NCI-H1694 (cell line): Measurements from ENCODE around the gene ACTL8.

Source experiments
- DNase-seq: peaks from one replicate; lab custom pipeline; 2025; lab: John Stamatoyannopoulos, UW

The ACTL8 gene

GRCh38 chr1:17845583-17845982 lies 90.5 kb downstream of the ACTL8 start:
- DNase-seq: peak; percentile 11

GRCh38 chr1:17846341-17846740 lies 91.2 kb downstream of the ACTL8 start:
- no peak for DNase-seq

GRCh38 chr1:17847111-17847510 lies 92.0 kb downstream of the ACTL8 start:
- DNase-seq: peak; percentile 81

GRCh38 chr1:17849216-17849615 lies 94.1 kb downstream of the ACTL8 start:
- DNase-seq: no peak

- no peak for DNase-seq
Observed at GRCh38 chr1:17851056-17851455, 95.9 kb downstream of the ACTL8 start.

GRCh38 chr1:17852383-17852782 lies 97.2 kb downstream of the ACTL8 start:
- DNase-seq: no peak

GRCh38 chr1:17853241-17853935 lies 98.3 kb downstream of the ACTL8 start:
- DNase-seq: no peak

- DNase-seq: no peak
Observed at GRCh38 chr1:17856496-17857108, 101.5 kb downstream of the ACTL8 start.

GRCh38 chr1:17857109-17857499 lies 102.0 kb downstream of the ACTL8 start:
- no peak for DNase-seq

GRCh38 chr1:17857996-17858395 lies 102.9 kb downstream of the ACTL8 start:
- no peak for DNase-seq

- DNase-seq: no peak
Observed at GRCh38 chr1:17860812-17861211, 105.7 kb downstream of the ACTL8 start.

- peak; percentile 54 for DNase-seq
Observed at GRCh38 chr1:17861685-17862084, 106.6 kb downstream of the ACTL8 start.

- DNase-seq: no peak
Observed at GRCh38 chr1:17862121-17862520, 107.0 kb downstream of the ACTL8 start.

GRCh38 chr1:17865912-17866739 lies 111.0 kb downstream of the ACTL8 start:
- no peak for DNase-seq

GRCh38 chr1:17866740-17867029 lies 111.6 kb downstream of the ACTL8 start:
- DNase-seq: no peak

GRCh38 chr1:17867470-17867869 lies 112.3 kb downstream of the ACTL8 start:
- DNase-seq: no peak

- DNase-seq: no peak
Observed at GRCh38 chr1:17869815-17870214, 114.7 kb downstream of the ACTL8 start.

GRCh38 chr1:17870679-17871078 lies 115.5 kb downstream of the ACTL8 start:
- no peak for DNase-seq

- no peak for DNase-seq
Observed at GRCh38 chr1:17873007-17873675, 118.0 kb downstream of the ACTL8 start.

- DNase-seq: no peak
Observed at GRCh38 chr1:17874231-17874630, 119.1 kb downstream of the ACTL8 start.

GRCh38 chr1:17874710-17875109 lies 119.6 kb downstream of the ACTL8 start:
- DNase-seq: no peak

- no peak for DNase-seq
Observed at GRCh38 chr1:17875171-17875881, 120.2 kb downstream of the ACTL8 start.
